Medulla oblongata (tissue), 1 donor: ENCODE data around the gene TENM4.

Experiments
- DNase-seq: peaks from one replicate; pipeline ENCODE4 v3.0.0-alpha.2; 2015; ENCODE audit errors: extremely low spot score

TENM4 gene

GRCh38 chr11:78940500-78941225 is 500.2 kb downstream of the TENM4 start:
- peak; percentile 12 for DNase-seq

GRCh38 chr11:78938971-78939370 is 501.9 kb downstream of the TENM4 start:
- no peak for DNase-seq

- DNase-seq = no peak
Measured at GRCh38 chr11:78938036-78938435, 502.8 kb downstream of the TENM4 start.

GRCh38 chr11:78935398-78936068 is 505.3 kb downstream of the TENM4 start:
- DNase-seq = no peak

- DNase-seq = no peak
Measured at GRCh38 chr11:78933350-78933749, 507.5 kb downstream of the TENM4 start.

GRCh38 chr11:78932757-78933156 is 508.1 kb downstream of the TENM4 start:
- no peak for DNase-seq

- no peak for DNase-seq
Measured at GRCh38 chr11:78931891-78932290, 508.9 kb downstream of the TENM4 start.

- no peak for DNase-seq
Measured at GRCh38 chr11:78930810-78931523, 509.9 kb downstream of the TENM4 start.

- DNase-seq = no peak
Measured at GRCh38 chr11:78929906-78930220, 511.0 kb downstream of the TENM4 start.

- no peak for DNase-seq
Measured at GRCh38 chr11:78929207-78929905, 511.5 kb downstream of the TENM4 start.

- DNase-seq = no peak
Measured at GRCh38 chr11:78927511-78927910, 513.3 kb downstream of the TENM4 start.

- DNase-seq = no peak
Measured at GRCh38 chr11:78926633-78927338, 514.0 kb downstream of the TENM4 start.

- no peak for DNase-seq
Measured at GRCh38 chr11:78925387-78925786, 515.4 kb downstream of the TENM4 start.

- no peak for DNase-seq
Measured at GRCh38 chr11:78922859-78923625, 517.8 kb downstream of the TENM4 start.

GRCh38 chr11:78921509-78921908 is 519.3 kb downstream of the TENM4 start:
- no peak for DNase-seq

GRCh38 chr11:78920329-78920728 is 520.5 kb downstream of the TENM4 start:
- DNase-seq = no peak

- DNase-seq = no peak
Measured at GRCh38 chr11:78916759-78917158, 524.1 kb downstream of the TENM4 start.

GRCh38 chr11:78914503-78914902 is 526.3 kb downstream of the TENM4 start:
- DNase-seq = no peak

- DNase-seq = no peak
Measured at GRCh38 chr11:78912778-78913177, 528.1 kb downstream of the TENM4 start.

- DNase-seq = no peak
Measured at GRCh38 chr11:78910322-78910721, 530.5 kb downstream of the TENM4 start.

GRCh38 chr11:78909386-78909785 is 531.4 kb downstream of the TENM4 start:
- DNase-seq = no peak
